Fibroblast of skin of left biceps (primary cell): Measurements from ENCODE around the gene WFS1.

Experiments
- DNase-seq, 2 experiments: peaks; one replicate each; pipeline ENCODE4 v3.0.0-alpha.2; 2013; ENCODE audit warnings: low read depth in 2 of 2

WFS1 gene, protein sequence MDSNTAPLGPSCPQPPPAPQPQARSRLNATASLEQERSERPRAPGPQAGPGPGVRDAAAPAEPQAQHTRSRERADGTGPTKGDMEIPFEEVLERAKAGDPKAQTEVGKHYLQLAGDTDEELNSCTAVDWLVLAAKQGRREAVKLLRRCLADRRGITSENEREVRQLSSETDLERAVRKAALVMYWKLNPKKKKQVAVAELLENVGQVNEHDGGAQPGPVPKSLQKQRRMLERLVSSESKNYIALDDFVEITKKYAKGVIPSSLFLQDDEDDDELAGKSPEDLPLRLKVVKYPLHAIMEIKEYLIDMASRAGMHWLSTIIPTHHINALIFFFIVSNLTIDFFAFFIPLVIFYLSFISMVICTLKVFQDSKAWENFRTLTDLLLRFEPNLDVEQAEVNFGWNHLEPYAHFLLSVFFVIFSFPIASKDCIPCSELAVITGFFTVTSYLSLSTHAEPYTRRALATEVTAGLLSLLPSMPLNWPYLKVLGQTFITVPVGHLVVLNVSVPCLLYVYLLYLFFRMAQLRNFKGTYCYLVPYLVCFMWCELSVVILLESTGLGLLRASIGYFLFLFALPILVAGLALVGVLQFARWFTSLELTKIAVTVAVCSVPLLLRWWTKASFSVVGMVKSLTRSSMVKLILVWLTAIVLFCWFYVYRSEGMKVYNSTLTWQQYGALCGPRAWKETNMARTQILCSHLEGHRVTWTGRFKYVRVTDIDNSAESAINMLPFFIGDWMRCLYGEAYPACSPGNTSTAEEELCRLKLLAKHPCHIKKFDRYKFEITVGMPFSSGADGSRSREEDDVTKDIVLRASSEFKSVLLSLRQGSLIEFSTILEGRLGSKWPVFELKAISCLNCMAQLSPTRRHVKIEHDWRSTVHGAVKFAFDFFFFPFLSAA

DNA sequence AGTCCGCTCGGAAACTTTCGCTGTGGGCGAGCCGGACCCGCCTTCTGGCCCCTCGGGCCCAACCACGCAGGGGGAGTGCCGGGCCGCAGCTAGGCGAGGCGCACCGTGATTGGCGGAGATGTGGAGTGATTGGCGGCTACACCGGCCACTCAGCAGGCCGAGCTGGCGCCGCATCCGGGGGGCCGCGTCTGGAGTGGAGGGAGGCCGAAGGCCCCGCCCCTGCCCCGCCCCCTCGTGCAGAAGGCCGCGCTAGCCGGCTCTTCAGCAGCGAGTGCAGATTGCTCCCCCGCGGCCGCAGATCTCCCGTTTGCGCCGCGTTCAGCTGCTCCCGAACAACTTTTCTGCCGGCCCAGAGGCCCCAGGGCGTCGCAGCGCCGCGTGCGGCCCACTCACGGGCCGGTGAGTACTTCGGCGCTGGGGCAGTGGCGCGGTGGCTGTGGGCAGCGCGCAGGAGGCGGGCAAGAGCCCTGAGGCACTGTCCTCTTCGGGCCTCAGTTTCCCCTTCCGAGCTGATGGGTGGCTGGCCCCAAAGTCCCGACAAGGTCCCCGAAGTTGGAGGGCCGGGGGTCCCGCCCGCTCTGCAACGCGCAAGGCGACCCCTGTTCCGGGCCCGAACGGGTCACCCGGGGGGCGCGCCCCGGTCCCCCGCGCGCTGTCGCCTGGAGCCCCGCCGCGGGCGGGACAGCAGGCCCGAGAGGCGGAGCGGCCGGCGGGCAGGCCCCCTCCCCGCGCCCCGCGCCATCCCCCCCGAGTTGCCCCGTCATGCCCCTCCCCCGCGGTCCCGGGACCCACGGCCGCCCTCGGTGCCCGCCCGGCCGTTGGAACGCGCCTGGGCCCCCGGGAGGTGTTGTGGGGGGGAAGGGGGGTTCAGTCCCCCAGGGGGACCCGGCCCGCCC lies at the start of gene WFS1:
WFS1 (plus strand) TSS at position 235 of the 896 bp plus-strand sequence. CDS start 7,606 bp downstream, outside the sequence.
- peak; percentile 96 to 97 for DNase-seq

DNA sequence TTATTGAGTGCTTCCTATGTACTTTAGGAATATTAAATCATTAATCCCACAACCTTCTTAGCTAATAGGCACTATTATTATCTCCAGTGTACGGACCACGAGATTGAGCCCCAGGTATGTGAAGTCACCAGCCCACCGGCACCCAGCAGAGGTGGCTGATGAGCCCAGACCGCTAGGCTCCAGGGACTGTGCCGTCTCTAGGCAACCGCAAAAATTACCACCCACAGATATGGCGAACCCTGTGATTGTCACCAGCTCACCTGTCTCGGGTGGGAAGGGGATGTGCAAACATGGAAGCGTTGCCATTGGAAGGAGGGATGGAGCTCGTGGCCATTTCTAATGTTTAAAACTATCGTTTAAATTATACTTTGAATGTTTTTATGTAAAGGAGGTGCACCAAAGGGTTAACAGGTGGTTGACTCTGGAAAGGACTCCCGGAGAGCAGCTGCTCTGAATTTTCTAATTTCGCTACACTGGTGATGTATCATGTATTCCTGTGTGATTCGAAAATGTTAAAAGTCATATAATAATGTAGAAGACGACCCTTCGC lies 48.3 kb upstream of the WFS1 start:
- no peak for DNase-seq

DNA sequence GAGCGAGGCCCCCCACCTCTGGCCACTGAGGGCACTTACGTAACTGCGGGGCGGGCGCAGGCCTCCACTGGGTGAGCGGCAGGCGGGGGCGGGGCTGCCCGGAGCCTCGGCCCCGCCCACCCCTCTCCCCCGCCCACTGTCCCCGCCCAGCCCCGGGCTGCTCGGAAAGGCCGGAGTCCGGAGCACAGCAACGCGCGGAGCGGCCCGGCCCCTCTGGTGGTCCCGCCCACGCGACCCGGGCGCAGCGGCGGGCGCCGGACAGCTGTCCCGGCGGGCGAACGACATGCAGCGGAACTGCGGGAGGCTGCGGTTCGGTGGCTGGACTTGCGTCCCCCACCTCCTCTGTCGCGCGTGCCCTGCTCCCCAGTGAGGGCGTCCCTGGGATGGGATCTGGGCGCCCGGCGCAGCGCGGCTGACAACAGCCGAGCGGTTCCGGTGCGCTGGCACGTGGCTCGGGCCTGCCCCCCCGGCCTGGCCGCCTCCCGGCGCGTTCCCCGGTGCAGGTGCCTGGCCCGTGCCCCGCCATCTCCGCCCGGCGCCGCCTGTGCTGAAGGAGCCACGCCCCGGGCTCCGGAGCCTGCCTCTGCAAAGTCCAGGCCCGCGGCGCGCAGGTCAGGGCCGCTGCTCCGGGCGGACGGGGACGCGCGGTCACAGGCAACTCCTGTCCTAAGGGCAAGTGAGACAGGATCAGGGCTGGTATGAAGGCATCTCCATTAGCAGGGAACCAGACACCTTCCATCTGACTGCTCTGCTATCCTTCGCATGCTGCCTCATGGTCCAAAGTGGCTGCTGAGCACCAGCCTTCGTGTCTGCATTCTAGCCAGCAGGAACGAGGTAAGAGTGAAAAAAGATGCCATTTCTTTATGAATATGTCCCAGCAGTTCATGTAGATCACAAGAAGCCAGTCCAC lies 47.5 kb upstream of the WFS1 start:
- no peak for DNase-seq

DNA sequence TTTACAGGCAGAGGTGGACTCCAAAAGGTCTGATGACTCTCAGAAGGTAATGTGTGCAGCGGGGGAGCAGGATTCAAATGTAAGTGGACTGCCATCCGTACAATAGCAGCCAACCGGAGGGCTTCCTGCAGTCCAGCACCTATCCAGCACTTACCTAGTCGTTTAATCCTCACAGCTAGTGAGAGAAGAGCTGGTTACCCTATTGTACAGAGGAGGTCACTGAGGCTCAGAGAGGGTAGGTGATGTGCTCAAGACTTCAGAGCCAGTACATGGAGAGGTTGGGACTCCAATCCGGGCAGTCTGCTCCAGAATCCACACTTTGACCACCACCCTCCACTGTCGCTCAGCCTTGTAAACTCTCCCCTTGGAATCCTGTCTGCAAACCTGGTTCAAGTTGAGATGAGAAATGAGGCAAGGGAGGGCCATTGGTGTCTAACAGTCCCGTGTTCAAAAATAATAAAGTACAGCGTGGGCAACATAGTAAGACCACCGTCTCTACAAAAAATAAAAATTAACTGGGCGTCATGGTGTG lies 46.8 kb upstream of the WFS1 start:
- no peak for DNase-seq

DNA sequence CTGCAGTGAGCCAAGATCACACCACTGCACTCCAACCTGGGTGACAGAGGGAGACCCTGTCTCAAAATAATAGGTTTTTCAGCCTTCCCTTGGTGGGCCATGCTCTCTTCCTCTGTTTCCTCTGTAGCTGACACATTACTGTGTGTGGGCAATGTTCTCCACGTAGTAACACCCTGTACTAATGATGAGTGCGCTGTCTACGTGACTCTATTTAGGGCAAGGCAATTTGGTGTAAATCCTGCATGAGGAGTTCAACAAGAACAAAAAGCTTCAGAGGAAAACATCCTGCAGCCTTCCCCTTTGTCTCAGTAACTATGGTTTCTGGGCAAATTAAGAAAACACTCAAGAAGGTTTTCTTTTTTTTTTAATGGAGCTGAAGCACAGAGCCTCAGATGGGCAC lies 44.9 kb upstream of the WFS1 start:
- no peak for DNase-seq

DNA sequence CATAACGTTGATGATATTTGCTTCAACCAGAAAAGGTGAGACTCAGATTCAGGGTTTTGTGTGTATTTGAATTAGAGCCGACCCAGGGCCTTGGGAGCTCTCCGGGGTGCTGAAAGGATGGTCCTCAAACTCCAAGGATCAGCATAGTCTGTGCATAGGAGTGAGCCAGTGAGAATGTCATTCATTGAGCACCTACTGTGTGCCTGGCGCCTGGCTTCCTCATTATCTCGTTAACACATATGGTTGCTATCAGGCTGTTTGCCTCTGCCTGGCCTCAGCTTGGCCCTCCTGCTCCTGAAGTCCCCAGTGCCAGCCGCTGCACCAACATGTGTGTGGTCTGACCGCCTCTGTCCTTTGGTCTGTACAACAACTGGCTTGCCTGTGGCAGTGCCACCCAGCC lies 44.2 kb upstream of the WFS1 start:
- DNase-seq: no peak

DNA sequence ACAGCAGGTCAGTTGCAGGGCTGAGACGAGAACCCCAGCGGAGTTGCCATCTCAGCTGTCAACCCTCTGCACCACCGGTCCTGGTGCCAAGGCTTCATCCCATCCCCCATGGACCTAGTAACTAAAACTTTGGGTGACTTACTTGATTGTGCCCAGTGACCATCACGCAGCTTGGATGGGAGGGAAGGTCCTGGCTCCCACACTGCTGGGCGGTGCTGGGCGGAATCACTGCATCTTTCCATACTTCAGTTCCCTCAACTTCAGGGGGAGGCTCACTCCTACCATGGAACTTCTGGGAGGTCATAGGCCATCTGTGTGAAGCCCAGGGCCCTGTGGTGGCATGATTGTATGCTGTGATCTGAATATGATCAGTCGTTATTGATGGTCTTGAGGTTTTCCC lies 43.1 kb upstream of the WFS1 start:
- DNase-seq: no peak

DNA sequence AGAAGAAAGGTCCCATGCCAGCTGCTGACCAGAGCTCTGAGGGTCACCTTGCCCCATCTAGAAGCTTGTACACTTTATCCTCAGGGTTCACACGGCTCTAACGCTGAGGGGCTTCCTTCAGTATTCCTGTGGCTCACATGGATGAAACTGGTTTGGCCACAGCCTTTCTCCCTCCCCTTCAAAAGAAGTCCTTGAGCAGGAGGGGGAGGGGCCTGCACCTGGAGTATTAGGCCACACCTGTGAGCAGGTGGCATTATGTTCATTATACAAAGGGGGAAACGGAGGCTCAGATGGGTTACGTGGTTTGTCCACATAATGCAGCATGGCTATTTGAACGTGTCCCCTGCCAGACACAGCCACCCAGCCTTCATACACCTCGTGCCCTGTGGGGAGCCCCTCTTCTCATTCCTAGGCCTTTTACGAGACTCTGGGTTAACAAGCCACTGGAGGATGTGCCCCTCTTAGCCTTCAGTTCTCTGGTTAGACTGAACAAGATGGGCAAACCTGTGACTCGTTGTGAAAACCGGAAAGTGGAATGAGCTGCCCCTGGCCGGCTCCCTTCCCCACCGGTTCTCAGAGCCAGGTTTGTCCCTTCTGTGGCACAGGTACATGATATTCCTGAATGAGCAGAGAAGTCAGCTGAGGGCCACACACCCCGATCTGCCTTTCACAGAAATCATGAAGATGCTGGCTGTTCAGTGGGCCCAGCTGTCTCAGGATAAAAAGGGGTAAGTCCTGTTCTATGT lies 42.1 kb upstream of the WFS1 start:
- DNase-seq: no peak

DNA sequence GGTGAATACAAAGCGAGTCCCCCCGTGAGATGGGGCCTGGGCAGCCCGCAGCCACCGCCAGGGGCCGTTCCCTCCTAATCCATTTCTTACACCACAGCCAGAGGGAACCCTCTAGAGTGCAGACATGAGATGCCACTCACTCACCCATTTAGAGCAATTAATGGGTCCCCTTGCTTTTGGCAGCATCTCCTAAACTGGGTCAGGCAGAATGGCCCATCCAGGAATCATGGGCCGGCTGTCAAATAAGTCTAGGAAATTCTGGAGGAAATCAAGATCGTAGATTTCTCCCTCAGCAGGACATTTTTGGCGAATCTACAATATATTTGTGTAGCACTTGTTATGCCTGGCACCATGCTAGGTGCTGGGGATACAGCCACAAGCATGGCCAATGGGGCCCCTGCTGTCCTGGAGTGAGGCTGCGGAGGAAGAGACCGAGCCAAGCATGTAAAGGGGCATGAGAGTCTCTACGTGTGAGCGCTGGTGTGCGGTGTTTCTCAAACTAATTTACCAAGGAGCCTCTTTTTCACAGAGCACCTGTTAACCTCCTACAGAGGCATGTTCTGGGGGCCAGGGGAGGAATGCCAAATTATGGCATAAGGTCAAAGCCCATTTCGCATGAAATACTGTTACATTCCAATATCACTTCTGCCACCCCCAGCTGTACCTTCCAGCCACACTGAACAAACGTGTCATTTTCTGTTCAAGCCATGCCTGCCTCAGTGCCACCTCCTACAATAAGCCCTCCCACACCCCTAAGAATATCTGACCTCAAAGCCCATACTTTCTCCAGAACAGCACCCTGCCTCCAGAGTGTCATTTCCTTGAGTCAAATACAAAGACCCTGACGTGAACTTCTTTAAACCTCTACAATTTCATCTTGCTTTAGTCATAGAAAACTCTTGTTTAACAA lies 41.2 kb upstream of the WFS1 start:
- no peak for DNase-seq

DNA sequence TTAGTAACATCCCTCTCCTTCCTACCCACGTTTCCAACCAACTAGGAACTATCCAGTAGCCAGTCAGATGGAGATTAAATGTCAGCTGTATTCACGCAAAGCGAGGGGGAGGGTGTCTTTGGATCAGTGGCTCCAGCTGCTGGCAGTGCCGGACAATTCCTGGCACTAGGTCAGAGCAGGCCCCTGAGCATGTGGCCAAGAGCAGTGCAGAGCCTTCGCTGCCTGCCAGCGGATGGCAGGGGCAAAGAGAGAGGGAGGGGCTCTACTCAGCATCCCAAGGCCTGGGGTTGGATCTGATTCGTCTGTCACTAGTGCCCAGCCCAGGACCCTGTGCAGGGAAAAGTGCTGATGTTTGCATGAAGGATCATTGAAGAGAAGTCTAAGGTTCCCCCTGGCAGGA lies 40.6 kb upstream of the WFS1 start:
- no peak for DNase-seq

DNA sequence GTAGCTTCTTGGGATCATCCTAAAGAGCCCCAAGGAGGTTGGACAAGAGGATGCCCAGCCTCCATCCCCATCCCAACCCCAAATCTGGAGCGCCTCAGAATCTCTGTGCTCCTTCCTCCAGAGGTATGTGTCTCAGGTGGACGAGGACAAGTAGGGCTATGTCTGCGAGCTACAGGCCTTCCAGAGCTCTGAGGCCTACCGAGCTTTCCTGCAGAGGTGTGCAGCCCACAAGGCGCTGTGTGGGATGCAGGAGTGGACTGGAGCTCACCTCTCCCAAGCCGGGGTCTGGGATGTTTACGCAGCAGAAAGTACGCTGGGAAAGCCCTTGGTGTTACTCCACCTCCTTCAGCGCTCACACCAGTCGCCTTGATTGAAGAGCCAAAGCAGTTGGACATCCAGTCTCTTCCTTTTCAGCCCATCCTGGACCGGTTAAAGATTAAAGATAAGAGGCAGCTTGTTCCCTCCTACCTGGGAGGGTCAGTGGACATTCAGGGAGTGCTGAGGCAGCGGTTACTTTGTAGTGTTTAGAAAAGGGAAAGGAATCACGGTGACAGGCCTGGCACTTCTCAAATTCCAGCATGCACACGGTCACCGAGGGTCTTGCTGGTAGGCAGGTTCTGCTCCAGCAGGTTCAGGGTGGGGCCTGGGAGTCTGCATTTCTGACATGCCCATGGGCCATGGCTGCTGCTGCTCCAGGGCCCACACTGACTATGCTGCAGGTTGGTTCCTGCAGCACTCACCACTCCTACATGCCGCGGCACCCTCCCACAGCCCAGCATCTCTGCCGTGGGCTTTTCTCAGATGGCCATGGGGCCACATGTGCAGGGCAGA lies 39.8 kb upstream of the WFS1 start:
- no peak for DNase-seq

DNA sequence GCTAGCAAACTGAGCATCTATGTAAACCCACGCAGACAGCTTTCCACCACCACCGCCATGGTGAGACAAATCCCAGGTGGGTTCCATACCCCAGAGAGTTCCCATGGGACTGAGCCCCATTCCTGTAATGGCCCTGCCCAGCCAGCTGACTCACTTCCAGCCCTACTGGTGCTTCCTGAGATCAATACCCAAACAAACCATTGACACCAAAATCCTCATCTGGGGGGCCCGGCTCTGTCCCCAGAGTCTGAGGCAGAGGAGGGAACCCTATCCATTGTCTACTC lies 39.2 kb upstream of the WFS1 start:
- no peak for DNase-seq

DNA sequence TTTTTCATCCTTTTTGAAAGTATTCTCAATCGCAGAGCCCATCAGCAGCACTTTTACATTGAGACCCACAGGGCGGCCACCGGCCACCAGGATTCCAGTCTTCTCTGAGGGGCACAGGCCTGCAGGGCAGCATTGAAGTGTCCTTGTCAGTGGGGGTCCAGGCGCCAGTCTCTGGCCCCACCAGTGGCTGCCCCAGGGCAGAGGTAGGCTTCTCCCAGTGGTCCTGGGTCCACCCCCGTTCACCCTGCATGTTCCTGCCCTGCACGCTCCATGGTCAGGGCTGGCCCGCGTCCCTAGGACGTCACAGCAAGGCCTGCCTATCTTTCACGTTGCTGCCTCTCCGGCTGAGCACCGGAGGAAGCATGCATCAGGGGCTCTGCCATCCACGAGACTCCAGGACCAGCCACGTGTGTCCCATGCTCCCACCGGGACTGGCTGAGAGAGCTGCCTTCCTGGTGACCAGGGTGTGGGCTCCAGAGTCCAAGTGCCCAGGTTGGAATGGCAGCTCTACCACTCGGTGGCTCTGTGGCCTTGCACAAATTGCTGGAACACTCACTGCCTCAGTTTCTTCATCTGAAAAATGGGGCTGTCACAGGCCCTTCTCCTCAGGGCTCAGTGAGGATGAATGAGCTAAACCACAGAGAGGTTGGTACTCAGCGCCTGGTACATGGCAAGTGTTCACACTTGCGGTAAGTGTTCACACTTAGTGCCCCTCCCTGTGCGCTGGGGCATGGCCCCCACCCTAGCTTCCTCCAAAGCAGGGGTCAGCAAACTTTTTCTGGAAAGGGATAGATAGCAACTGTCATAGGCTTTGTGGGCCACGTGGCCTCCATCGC lies 38.6 kb upstream of the WFS1 start:
- DNase-seq: no peak

DNA sequence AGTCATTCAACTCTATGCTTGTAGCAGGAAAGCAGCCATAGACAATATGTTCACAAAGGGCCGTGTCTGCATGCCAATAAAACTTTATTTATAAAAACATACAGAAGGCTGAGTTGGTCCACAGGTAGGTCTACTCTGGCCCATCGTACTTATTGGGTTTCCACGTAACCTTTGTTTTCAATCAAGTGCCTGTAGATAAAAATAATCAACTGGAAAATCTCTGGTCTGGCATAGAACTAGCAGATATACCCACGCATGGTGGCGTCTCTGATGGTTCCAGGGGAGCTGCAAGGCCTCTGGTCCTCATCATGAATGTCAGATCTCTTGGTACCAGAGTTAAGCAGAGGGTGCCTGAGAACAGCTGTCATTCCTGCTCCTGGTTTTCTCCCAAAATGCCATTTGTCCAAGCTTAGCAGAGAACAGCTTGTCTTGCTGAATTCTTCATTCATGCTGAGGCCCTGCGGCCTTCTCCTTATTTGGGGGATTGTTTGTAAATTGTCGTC lies 37.9 kb upstream of the WFS1 start:
- no peak for DNase-seq

DNA sequence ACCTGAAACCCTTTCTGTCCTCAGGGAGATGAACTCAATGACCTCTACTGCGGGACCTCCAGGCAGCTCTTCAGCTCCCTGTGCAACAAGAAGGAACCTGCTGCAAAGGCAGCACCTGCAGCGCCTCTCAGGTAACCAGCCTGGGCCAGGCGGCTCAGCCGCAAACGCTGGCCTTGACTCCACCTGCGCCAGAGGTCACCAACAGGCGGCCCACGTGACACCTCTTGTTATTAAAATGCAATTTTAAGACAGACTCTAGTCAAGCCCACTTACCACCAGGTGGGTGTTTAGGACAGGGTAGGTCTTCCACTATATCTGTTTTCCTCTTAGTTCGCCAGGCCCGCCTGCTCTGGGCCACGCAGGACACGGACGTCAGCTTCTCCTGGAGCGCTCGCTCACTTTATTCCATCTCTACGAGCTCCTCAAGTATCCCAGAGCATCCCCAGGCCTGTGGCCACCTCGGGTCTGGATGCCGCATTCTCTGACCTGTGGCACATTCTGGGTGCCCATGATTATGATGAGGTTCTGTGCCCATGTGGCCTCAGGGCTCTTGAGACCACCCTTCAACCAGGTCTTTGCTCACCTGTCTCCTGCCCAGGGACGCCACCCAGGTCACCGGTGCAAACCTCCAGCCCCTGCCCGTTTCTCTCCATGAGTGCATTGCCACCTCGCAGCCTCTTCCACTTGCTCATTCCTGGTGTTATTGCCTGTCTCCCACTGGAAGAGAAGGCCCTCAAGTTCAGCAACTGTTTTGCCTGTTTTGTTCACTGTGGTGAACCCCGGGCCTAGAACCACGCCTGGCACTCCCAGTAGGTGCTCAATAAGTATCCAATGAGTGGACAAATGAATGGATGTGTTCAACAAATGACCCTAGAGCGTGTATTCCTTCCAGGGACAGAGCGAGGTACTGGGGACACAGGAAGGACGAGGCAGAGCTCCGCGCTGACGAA lies 36.5 kb upstream of the WFS1 start:
- no peak for DNase-seq

DNA sequence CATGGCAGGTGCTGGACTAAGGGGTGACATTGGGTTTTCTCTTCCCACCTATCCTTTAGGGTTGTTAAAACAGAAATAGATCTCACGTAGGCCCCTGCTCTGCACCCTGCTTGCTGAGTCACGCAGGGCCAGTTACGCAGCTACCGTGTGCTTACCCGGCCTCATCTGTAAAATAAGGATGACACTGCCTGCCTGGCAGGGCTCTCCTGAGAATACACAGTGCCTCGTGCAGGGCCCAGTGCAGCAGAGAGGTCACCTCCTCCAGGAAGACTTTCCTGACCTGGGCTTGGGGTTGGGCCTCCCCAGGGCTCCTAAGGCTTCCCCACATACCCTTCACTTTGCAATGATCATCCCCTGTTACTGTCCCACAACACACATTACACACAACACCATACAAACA lies 35.7 kb upstream of the WFS1 start:
- no peak for DNase-seq
